Neutrophil (primary cell): ENCODE measurements around the gene ALLC.

ENCODE experiments used
- H3K27ac ChIP-seq: fragments of 200-600 bp; sonication (generic); 2 replicates; pipeline ENCODE4 v1.5.1; 2016; ENCODE audit warnings: mild to moderate bottlenecking, moderate library complexity
- H3K27me3 ChIP-seq: fragments of 200-600 bp; sonication (generic); 2 replicates; pipeline ENCODE4 v1.6.0; 2016; ENCODE audit warnings: mild to moderate bottlenecking
- H3K36me3 ChIP-seq: fragments of 200-600 bp; sonication (generic); 2 replicates; pipeline ENCODE4 v1.5.1; 2017
- H3K4me1 ChIP-seq, 2 experiments: fragments of 200-600 bp in 1 of 2; sonication (generic) in 1 of 2; 1 replicate in 1 of 2; 2 replicates in 1 of 2; pipeline versions ENCODE4 v1.5.1 to v1.6.1; 2013 to 2016; ENCODE audit warnings: low read depth in 1 of 2, low read length in 1 of 2, mild to moderate bottlenecking in 1 of 2, moderate library complexity in 1 of 2; ENCODE audit not compliant: control insufficient read depth in 1 of 2, insufficient read depth in 1 of 2
- H3K4me3 ChIP-seq, 2 experiments: fragments of 200-600 bp in 1 of 2; sonication (generic) in 1 of 2; 1 replicate in 1 of 2; 2 replicates in 1 of 2; pipeline ENCODE4 v1.5.1; 2013 to 2016; ENCODE audit warnings: low read depth in 1 of 2, low read length in 1 of 2, mild to moderate bottlenecking in 1 of 2, moderate library complexity in 1 of 2
- H3K9me3 ChIP-seq: fragments of 200-600 bp; sonication (generic); 2 replicates; pipeline ENCODE4 v1.5.1; 2016
- TF ChIP-seq, protein P1 (sequence below): fragments of 200-600 bp; sonication (generic); IDR thresholded peaks from 2 replicates; pipeline ENCODE4 v1.5.1; 2016; ENCODE audit warnings: antibody characterized with exemption

The ALLC gene

DNA sequence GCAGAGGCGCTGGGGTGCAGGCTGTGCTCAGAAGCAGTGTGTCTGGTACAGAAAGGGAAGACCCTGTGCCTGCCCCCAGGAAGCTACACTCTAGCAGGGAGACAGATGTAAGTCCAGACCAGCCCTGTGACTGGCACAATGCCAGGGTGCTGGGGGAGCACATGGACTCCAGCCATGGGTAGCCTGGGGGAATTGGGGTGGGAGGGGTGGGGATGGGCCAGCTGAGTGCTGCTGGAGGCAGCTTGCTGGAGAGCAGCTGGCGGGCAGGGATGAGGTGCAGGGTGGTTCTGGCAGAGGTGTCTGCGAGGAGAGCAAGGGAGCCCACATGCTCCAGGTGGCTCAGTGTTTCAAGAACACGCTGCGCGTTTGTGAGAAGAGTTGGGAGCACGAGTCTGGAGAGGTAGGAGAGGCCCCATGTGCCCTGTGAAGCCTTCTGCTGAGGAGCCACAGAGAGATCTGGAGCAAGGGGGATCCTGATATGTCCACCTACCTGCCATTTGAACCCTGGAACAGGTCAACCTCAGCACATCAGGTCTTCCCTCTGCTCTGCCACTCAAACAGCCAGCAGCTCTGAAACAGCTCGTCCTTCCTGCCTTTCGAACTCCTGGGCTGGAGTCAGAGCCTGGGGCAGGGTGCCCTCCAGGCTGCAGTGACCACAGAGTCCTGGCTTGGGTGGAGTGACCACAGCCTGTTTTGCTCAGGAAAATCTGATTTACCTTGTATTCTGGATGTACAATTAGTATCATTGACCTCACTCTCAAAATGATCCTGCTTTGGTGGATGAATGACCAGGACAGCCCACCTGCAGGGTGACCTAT, 15.1 kb downstream of the ALLC start:
- Histone ChIP-seq H3K27ac (no peak overlapping the region), H3K36me3 (no peaks in the 10 kb centered on the region), H3K27me3 (no peaks in the 10 kb centered on the region), H3K4me3 (no peak overlapping the region), H3K9me3 (no peaks in the 10 kb centered on the region), H3K4me1 (no peaks in the 10 kb centered on the region)
- TF ChIP-seq, protein P1, sequence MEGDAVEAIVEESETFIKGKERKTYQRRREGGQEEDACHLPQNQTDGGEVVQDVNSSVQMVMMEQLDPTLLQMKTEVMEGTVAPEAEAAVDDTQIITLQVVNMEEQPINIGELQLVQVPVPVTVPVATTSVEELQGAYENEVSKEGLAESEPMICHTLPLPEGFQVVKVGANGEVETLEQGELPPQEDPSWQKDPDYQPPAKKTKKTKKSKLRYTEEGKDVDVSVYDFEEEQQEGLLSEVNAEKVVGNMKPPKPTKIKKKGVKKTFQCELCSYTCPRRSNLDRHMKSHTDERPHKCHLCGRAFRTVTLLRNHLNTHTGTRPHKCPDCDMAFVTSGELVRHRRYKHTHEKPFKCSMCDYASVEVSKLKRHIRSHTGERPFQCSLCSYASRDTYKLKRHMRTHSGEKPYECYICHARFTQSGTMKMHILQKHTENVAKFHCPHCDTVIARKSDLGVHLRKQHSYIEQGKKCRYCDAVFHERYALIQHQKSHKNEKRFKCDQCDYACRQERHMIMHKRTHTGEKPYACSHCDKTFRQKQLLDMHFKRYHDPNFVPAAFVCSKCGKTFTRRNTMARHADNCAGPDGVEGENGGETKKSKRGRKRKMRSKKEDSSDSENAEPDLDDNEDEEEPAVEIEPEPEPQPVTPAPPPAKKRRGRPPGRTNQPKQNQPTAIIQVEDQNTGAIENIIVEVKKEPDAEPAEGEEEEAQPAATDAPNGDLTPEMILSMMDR, result no peak

DNA sequence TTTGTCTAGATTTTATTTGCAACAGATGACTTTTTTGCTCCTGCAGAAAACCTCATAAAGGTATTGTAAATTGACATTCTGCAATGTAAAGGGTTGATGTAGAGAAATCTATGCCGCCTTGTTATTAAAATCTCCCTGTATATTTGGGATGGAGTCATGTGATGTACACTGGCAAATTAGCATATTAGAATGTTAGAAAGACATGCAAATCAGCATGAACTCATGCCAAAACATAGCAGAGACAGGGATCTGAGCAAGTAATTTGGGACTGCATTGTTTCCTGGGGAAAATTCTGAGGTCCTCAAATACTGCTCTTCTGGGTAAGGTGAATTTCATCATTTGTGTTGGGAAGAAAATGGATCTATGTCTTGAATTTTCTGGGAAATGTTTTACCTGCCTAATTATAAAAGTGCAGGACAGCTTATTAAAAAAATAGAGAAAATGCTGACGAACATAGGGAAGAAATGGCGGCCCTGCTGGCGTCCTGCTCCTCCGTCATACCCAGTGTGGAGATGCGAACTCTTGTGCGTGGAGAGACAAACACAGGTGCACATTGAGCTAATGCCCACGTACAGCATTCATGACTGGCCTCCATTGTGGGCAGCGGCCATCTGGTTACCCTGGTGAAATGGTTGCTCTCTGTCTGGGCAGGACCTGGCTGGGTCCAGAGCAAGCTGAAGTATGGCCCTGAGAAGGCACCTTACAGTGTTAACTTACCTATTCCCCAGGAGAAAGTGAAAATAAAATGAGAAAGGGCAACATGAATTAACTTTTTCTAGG, 16.3 kb downstream of the ALLC start:
- Histone ChIP-seq H3K4me3 (no peak overlapping the region), H3K36me3 (no peaks in the 10 kb centered on the region), H3K27ac (no peak overlapping the region), H3K9me3 (no peaks in the 10 kb centered on the region), H3K4me1 (no peaks in the 10 kb centered on the region), H3K27me3 (no peaks in the 10 kb centered on the region)
- TF ChIP-seq, protein P1, result no peak

DNA sequence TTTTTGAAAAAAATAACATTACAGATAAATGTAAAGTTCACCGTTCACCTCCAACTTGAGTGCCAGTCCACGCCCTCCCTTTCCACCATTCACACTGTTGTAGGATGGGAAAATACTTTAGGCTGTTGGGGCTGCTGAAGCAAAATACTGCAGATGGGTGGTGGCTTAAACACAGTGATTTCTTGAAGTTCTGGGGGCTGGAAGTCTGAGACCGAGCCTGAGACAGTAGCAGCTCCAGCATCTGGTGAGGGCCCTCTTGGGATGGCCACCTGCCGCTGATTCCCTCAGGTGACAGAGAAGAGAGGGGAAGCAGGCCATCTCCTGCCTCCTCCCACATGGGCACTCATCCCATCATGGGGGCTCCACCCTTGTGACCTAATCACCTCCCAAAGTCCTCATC, 17.7 kb downstream of the ALLC start:
- H3K4me1 ChIP-seq, result no peaks in the 10 kb centered on the region
- H3K36me3 ChIP-seq, result no peaks in the 10 kb centered on the region
- H3K27me3 ChIP-seq, result no peaks in the 10 kb centered on the region
- TF ChIP-seq, protein P1, result no peak
- H3K9me3 ChIP-seq, result no peaks in the 10 kb centered on the region
- no peak overlapping the region for H3K4me3 ChIP-seq
- H3K27ac ChIP-seq, result no peak overlapping the region

DNA sequence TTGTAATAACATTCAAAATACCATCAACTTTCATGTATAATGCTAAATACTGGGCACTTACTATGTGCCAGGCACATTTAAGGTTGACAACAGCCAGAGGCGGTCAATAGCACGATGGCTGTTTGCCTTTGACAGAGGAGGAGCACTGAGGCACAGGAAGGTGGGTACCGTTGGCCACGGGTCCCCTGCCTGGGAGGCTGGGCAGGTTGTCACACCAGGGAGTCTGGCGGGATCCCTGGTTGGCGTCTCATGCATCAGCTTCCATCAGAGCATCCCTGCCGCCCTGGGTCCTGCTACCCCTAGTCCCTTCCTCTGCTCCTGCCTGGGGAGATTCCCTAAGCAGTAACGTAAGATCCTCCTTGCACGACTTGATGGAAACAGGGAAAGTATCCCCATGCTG, 19.4 kb downstream of the ALLC start:
- Histone ChIP-seq H3K27ac (no peak overlapping the region), H3K27me3 (no peaks in the 10 kb centered on the region), H3K4me1 (no peaks in the 10 kb centered on the region), H3K36me3 (no peaks in the 10 kb centered on the region), H3K4me3 (no peak overlapping the region), H3K9me3 (no peaks in the 10 kb centered on the region)
- TF ChIP-seq, protein P1, result no peak

DNA sequence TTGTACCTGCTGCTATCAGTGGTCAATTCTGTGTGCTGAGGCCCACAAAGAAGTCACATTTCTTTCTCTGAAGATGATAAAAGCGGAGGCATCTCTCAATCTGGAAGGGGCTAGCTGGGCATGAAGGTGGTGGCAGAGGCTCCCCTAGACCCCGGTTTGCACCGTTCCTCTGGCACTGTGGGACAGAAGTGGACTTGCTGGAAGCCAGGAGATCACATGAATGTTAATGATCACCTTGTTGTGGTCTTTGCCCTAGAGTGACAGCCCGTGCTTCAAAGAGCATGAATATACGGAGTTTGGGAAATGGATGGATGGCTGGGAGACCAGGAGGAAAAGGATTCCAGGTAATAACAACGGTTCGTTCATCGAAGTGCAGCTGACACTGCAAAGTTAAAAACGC, 20.2 kb downstream of the ALLC start:
- H3K27ac ChIP-seq, result no peak overlapping the region
- H3K9me3 ChIP-seq, result no peaks in the 10 kb centered on the region
- no peaks in the 10 kb centered on the region for H3K36me3 ChIP-seq
- H3K27me3 ChIP-seq, result no peaks in the 10 kb centered on the region
- TF ChIP-seq, protein P1, result no peak
- no peak overlapping the region for H3K4me3 ChIP-seq
- no peaks in the 10 kb centered on the region for H3K4me1 ChIP-seq
